Testis (tissue), 3 donors: Measurements from ENCODE around the gene ITPR2. TPM values are rescaled to one million over a fixed set of nuclear protein-coding genes. Genes with fewer than 3 reads are reported as not detected.

ENCODE experiments used
- DNase-seq: peaks from one replicate; pipeline ENCODE4 v3.0.0-alpha.2; 2019
- H3K27ac ChIP-seq, 2 donors: fragments of 200-600 bp; sonication (generic); one replicate each; pipeline ENCODE4 v1.5.1; 2019
- H3K27me3 ChIP-seq: fragments of 200-600 bp; sonication (generic); one replicate; pipeline ENCODE4 v1.5.1; 2019
- H3K36me3 ChIP-seq: fragments of 200-600 bp; sonication (generic); one replicate; pipeline ENCODE4 v1.5.1; 2017; ENCODE audit warnings: low read depth; ENCODE audit errors: missing control alignments
- H3K4me1 ChIP-seq: fragments of 200-600 bp; sonication (generic); one replicate; pipeline ENCODE4 v1.5.1; 2019
- H3K4me3 ChIP-seq, 2 donors: fragments of 200-600 bp; sonication (generic); one replicate each; pipeline ENCODE4 v1.5.1; 2017 to 2019
- H3K9me3 ChIP-seq: fragments of 200-600 bp; sonication (generic); one replicate; pipeline ENCODE4 v1.5.1; 2017
- POLR2A ChIP-seq: fragments of 450-650 bp; IDR thresholded peaks from one replicate; pipeline ENCODE4 v1.6.1; 2017; ENCODE audit warnings: antibody characterized with exemption, mild to moderate bottlenecking, moderate library complexity
- WGBS, 2 donors: methylation state at CpG; one replicate each; pipeline ENCODE4 v1.1.5; 2018; 5-methylcytosine and 5-hydroxymethylcytosine counted together
- intact Hi-C: fragments of 100-400 bp; cut with DNase I; formaldehyde crosslinking; loops from one replicate; pipeline ENCODE4 v1.15.1; 2023; ENCODE audit warnings: low total_unique reads
- polyA plus RNA-seq: library from polyadenylated mRNA; stranded (reverse); fragments of 350-450 nt; fragmentation: Illumina TruSeq; extraction: RNeasy Lipid Tissue Mini Kit (QIAGEN cat#74804); gene quantifications from one replicate; pipeline ENCODE4 v1.2.3, GENCODE V29; 2014; ENCODE audit warnings: low read depth, low replicate concordance; ENCODE audit not compliant: insufficient read depth
- total RNA-seq, 2 donors: library from RNA; depleted of rRNA; stranded (reverse); fragments of >200 nt; gene quantifications; one replicate each; pipeline ENCODE4 v1.2.3, GENCODE V29; 2016
- TF ChIP-seq, protein P1 (sequence below), 3 experiments: fragments of 450-650 bp in 2 of 3; fragments of 200-600 bp in 1 of 3; sonication (generic) in 1 of 3; IDR thresholded peaks; one replicate each; pipeline ENCODE4 v1.5.1; 2016 to 2019; ENCODE audit warnings: antibody characterized with exemption in 3 of 3, mild to moderate bottlenecking in 2 of 3, moderate library complexity in 1 of 3

Gene ITPR2
- total and polyA plus RNA-seq, 3 donors from 2014 or later: 4.9 to 60.6 (median 56.9) TPM

DNA sequence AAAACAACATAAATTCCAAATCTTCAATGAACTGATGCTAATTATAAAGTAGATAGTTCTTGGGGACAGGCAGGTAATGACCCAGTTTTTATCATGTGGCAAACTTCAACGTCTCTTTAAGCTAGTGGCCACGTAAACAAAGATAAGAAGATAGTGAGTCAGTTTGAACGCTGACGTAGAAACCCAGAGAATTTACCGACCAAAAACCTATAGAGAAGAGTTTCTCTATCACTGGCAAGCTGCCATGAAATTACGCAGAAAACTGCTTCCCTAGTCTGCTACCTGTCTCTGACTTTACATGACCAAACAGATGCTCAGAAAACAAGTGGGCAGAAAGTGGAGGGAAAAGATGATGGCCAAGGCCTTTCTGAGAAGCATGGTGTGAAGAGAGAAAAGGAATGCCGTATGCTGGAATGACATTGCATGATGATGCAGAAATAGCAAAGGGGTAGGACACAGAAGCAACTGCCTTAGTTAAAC is 136.3 kb downstream of the ITPR2 start:
- no peak for TF ChIP-seq POLR2A
- TF ChIP-seq, protein P1, sequence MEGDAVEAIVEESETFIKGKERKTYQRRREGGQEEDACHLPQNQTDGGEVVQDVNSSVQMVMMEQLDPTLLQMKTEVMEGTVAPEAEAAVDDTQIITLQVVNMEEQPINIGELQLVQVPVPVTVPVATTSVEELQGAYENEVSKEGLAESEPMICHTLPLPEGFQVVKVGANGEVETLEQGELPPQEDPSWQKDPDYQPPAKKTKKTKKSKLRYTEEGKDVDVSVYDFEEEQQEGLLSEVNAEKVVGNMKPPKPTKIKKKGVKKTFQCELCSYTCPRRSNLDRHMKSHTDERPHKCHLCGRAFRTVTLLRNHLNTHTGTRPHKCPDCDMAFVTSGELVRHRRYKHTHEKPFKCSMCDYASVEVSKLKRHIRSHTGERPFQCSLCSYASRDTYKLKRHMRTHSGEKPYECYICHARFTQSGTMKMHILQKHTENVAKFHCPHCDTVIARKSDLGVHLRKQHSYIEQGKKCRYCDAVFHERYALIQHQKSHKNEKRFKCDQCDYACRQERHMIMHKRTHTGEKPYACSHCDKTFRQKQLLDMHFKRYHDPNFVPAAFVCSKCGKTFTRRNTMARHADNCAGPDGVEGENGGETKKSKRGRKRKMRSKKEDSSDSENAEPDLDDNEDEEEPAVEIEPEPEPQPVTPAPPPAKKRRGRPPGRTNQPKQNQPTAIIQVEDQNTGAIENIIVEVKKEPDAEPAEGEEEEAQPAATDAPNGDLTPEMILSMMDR (IDR thresholded peaks at IDR 0.05): no peak
- H3K36me3 ChIP-seq: no peaks in the 10 kb centered on the region
- no peaks in the 10 kb centered on the region for H3K27me3 ChIP-seq
- no peaks in the 10 kb centered on the region for H3K9me3 ChIP-seq
- intact Hi-C loops: no loop called here
- H3K4me3 ChIP-seq: no peak overlapping the region
- no peaks in the 10 kb centered on the region for H3K4me1 ChIP-seq
- DNase-seq: no peak
- WGBS, 2 donors: 90% methylated on average over 7 of the region's 7 CpGs
- no peak overlapping the region for H3K27ac ChIP-seq

DNA sequence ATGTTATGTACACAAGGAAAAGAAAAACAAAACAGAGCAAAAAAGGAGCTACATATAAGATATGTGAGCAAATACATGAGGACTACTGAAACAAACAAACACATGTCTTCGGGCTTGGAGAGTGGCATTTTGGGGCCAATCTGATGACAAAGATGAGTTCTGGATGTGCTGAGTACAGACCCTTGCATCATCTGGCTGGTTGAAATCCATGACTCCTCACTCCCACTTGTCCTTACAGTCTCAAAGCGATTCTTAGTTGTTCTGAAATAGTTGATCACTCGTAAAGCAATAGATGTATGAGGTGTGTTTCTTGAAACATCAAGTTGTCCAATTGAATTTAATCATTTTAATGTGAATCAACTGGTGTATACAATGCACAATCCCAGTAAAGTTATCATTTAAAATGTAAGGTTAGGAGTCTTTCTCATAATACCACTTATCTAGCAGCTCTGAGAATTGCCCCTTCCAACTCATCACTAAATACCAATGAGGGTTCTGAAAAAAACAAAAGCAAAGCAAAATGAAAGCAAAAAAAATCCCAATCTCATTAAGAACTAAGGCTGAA is 136.9 kb downstream of the ITPR2 start:
- intact Hi-C loops: no loop called here
- no peaks in the 10 kb centered on the region for H3K9me3 ChIP-seq
- no peaks in the 10 kb centered on the region for H3K27me3 ChIP-seq
- TF ChIP-seq, protein P1 (IDR thresholded peaks at IDR 0.05): no peak
- TF ChIP-seq POLR2A: no peak
- no peak overlapping the region for H3K27ac ChIP-seq
- WGBS, 2 donors: 96 to 97% methylated on average over 3 of the region's 3 CpGs
- no peaks in the 10 kb centered on the region for H3K36me3 ChIP-seq
- no peak for DNase-seq
- no peak overlapping the region for H3K4me3 ChIP-seq
- H3K4me1 ChIP-seq: no peaks in the 10 kb centered on the region

DNA sequence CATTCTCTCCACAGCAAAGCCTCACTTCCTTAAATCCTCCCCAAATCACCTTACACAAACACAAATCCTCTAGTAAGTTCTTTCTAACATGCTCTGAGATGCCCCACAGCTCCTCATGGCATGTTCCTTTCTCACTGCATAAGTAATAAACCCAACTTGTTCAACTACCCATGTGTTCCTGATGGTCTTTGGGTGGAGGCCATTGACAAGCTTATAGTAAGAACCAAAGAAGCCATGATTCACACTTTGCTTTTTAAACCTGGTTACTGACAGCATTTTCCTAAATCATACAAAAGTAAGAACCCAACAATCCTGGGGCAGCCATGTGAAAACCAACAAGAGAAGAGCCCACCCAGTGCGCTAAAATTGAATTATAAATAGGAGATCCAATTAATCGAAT is 138.6 kb downstream of the ITPR2 start:
- TF ChIP-seq, protein P1 (IDR thresholded peaks at IDR 0.05): no peak
- TF ChIP-seq POLR2A: no peak
- WGBS, 2 donors: 98% methylated on average over 2 of the region's 2 CpGs
- intact Hi-C loops: no loop called here
- H3K27me3 ChIP-seq: no peaks in the 10 kb centered on the region
- H3K36me3 ChIP-seq: no peaks in the 10 kb centered on the region
- no peak overlapping the region for H3K27ac ChIP-seq
- H3K4me3 ChIP-seq: no peak overlapping the region
- no peaks in the 10 kb centered on the region for H3K9me3 ChIP-seq
- H3K4me1 ChIP-seq: no peaks in the 10 kb centered on the region
- no peak for DNase-seq

DNA sequence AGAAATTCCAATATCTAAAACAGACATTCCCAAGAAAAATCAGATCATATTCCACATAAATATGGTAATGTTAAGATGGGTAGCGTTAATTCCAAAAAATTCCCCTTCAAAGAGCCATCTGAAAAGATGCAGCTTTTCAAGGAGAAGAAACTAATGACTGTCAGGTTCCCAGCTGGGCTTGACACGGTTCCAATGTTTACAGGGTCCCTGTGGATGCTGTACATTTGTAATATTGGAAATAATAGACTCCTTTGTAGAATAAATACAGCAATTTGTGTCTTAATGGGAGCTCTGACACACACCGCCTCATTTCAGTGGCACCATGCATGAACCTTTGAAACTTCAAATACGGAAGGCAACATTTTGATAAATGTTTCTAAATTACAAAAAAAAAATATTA is 140.6 kb downstream of the ITPR2 start:
- no peaks in the 10 kb centered on the region for H3K4me1 ChIP-seq
- no peak overlapping the region for H3K27ac ChIP-seq
- no peaks in the 10 kb centered on the region for H3K27me3 ChIP-seq
- intact Hi-C loops: no loop called here
- 75 to 82% methylated on average over 4 of the region's 4 CpGs for WGBS, 2 donors
- no peaks in the 10 kb centered on the region for H3K9me3 ChIP-seq
- no peak overlapping the region for H3K4me3 ChIP-seq
- no peak for DNase-seq
- no peaks in the 10 kb centered on the region for H3K36me3 ChIP-seq
- TF ChIP-seq, protein P1 (IDR thresholded peaks at IDR 0.05): no peak
- no peak for TF ChIP-seq POLR2A
